Immature natural killer cell (primary cell): ENCODE results near the gene VPS54. TPM values are rescaled to one million over a fixed set of nuclear protein-coding genes. Genes with fewer than 3 reads are reported as not detected.
A peak's percentile ranks its signal among the peaks of the same experiment; 100 is the strongest.
"Not testable (repeated sequence)": the region's sequence is repeated elsewhere in the genome, so short reads cannot be mapped to it uniquely, and the experiment has no call there.

ENCODE experiments used
- DNase-seq, 3 donors: peaks; one replicate each; pipeline ENCODE4 v3.0.0; 2022; ENCODE audit warnings: mixed read lengths in 1 of 3
- H3K27ac Mint-ChIP-seq, 6 donors: one replicate each; pipeline ENCODE4 v1.8.0; 2020; ENCODE audit warnings: mixed read lengths in 6 of 6, mild to moderate bottlenecking in 5 of 6, inconsistent platforms in 4 of 6, moderate library complexity in 3 of 6
- H3K27me3 Mint-ChIP-seq, 3 donors: one replicate each; pipeline ENCODE4 v1.8.0; 2020 to 2021; ENCODE audit warnings: low read depth in 3 of 3, mild to moderate bottlenecking in 3 of 3, mixed read lengths in 3 of 3, moderate library complexity in 3 of 3, inconsistent platforms in 1 of 3
- H3K36me3 Mint-ChIP-seq, 3 donors: one replicate each; pipeline ENCODE4 v1.8.0; 2020; ENCODE audit warnings: mixed read lengths in 3 of 3, inconsistent platforms in 2 of 3, mild to moderate bottlenecking in 2 of 3
- H3K4me1 Mint-ChIP-seq, 2 donors: one replicate each; pipeline ENCODE4 v1.8.0; 2020; ENCODE audit warnings: inconsistent platforms in 2 of 2, mild to moderate bottlenecking in 2 of 2, mixed read lengths in 2 of 2, moderate library complexity in 1 of 2
- H3K4me3 Mint-ChIP-seq, 5 donors: one replicate each; pipeline ENCODE4 v1.8.0; 2020; ENCODE audit warnings: mild to moderate bottlenecking in 5 of 5, mixed read lengths in 5 of 5, inconsistent platforms in 3 of 5, moderate library complexity in 3 of 5
- H3K9me3 Mint-ChIP-seq, 6 donors: one replicate each; pipeline ENCODE4 v1.8.0; 2020; ENCODE audit warnings: mild to moderate bottlenecking in 6 of 6, mixed read lengths in 6 of 6, inconsistent platforms in 4 of 6, moderate library complexity in 3 of 6
- polyA plus RNA-seq, 3 donors: library from polyadenylated mRNA; unstranded; fragments of 300-500 nt; fragmentation: Illumina TruSeq; gene quantifications; one replicate each; pipeline ENCODE4 v1.2.3, GENCODE V29; 2021

Gene VPS54
- polyA plus RNA-seq, 3 donors from 2014 or later = 2.3 to 8.1 (median 5.8) TPM

DNA sequence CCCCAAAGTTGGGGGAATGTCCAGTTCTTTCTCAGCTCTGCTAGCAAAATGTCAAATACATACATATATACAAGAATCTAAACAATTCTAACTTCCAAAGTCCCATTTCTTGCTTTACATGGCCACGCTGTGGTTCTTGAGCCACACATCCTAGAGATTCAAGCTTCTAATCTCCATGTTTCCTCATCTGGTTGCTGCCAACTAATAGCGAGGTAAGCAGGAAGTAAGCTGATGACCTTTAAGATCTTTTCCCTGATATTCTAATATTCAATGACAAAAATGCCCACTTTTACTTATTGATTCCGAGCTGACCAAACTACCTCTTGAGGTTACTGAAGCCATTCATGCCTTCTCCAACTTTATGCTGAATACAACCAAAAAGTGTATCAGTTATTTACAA is 3.3 kb downstream of the VPS54 start:
- H3K4me1 Mint-ChIP-seq = peaks cover 35 to 51% of the 10 kb centered on the region in 2 donors
- H3K9me3 Mint-ChIP-seq = no peaks in the 10 kb centered on the region
- H3K4me3 Mint-ChIP-seq = peak overlapping the region in 1 of 5 donors; percentile 14
- peaks cover 3 to 14% (median 10%) of the 10 kb centered on the region in 3 donors for H3K27me3 Mint-ChIP-seq
- peak overlapping the region in 1 of 6 donors; percentile 33 for H3K27ac Mint-ChIP-seq
- DNase-seq = no peak
- peaks cover 0 to 4% (median 0%) of the 10 kb centered on the region in 3 donors for H3K36me3 Mint-ChIP-seq

DNA sequence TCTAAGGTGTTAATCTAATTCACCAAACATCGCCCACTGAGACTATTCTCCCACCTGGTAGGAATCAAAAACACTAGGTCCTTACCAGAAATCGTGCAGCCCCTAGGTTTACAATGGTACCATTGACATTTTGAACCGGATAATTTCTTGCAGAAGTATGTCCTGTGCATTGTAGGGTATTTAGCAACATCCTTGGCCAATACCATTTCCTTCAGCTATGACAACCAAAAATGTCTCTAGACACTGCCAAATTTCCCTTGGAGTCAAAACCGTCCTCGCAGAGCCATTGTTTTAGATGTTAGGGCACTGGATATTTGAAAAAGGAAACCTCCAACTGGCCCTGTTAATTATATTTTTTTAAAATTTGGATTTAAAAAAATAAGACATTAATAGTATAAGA is 3.8 kb downstream of the VPS54 start:
- H3K27ac Mint-ChIP-seq = no peak overlapping the region
- no peak overlapping the region for H3K4me3 Mint-ChIP-seq
- DNase-seq = no peak
- H3K4me1 Mint-ChIP-seq = peaks cover 32 to 46% of the 10 kb centered on the region in 2 donors
- peaks cover 3 to 14% (median 10%) of the 10 kb centered on the region in 3 donors for H3K27me3 Mint-ChIP-seq
- peaks cover 0 to 4% (median 0%) of the 10 kb centered on the region in 3 donors for H3K36me3 Mint-ChIP-seq
- no peaks in the 10 kb centered on the region for H3K9me3 Mint-ChIP-seq

DNA sequence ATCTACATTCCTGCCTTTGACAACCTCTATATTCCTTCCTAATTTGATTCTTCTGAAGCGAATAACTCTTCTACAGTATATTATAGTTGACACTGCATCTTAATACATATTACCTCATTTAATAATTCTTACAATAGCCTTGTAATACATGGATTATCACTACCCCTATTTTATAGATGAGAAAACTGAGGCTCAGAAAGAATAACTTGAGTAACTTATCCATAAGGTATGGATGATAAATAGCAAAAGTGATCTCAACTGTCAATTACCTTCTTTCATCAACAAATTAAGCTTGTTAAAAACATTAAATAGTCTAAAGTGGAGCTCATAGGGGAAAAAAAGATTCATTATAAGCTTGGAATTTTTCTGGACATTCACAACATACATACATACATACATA is 4.6 kb downstream of the VPS54 start:
- Mint-ChIP-seq H3K27me3 (peaks cover 3 to 11% (median 6%) of the 10 kb centered on the region in 3 donors), H3K27ac (no peak overlapping the region), H3K4me1 (peaks cover 24 to 39% of the 10 kb centered on the region in 2 donors), H3K36me3 (peaks cover 0 to 4% (median 0%) of the 10 kb centered on the region in 3 donors), H3K4me3 (no peak overlapping the region), H3K9me3 (no peaks in the 10 kb centered on the region)
- no peak for DNase-seq

DNA sequence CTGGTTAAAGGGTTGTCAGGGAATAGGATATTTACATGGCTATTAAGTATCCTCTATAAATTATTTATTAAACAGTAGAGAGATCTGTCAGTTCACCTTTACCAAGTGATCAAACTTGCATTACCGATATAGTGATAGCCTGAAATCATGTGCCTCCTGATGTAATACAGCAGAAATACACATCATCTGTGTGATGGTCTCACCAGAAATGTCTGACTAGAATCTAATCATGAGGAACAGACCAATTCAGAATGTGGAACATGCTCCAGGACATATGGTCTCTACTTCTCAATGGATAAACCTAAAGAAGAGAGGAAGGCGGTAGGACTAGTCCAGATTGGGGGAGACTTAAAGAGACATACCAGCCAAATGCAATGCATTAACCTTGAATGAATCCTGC is 6.2 kb downstream of the VPS54 start:
- H3K9me3 Mint-ChIP-seq = no peaks in the 10 kb centered on the region
- DNase-seq = no peak
- no peak overlapping the region for H3K27ac Mint-ChIP-seq
- H3K4me1 Mint-ChIP-seq = peaks cover 25 to 41% of the 10 kb centered on the region in 2 donors
- no peak overlapping the region for H3K4me3 Mint-ChIP-seq
- peaks cover 0 to under 1% (median 0%) of the 10 kb centered on the region in 3 donors for H3K36me3 Mint-ChIP-seq
- H3K27me3 Mint-ChIP-seq = peaks cover 0 to 4% (median 0%) of the 10 kb centered on the region in 3 donors

DNA sequence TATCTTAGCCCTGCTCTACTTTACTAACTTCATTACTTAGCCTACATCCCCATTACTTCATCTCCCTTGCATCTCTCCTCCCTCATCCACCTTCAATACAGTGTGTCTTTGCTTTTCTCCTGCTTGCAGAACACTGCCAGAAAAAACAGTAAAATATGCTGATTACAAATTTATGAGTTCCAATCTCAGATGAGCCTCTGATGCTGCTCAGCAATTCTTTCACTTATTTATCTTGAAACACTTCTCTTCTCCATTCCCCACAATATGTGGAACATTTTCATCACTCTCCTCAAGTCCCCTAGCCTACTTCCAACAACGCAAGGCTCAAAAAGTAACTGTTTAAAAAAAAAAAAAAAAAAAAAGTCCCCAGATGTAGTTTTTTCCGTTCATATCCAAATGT is 7.1 kb downstream of the VPS54 start:
- peaks cover 0 to 1% (median 0%) of the 10 kb centered on the region in 3 donors for H3K27me3 Mint-ChIP-seq
- H3K4me1 Mint-ChIP-seq = peaks cover 24 to 43% of the 10 kb centered on the region in 2 donors
- H3K27ac Mint-ChIP-seq = peak overlapping the region in 1 of 6 donors; percentile 30
- no peak overlapping the region for H3K4me3 Mint-ChIP-seq
- no peaks in the 10 kb centered on the region for H3K36me3 Mint-ChIP-seq
- H3K9me3 Mint-ChIP-seq = no peaks in the 10 kb centered on the region
- no peak for DNase-seq

DNA sequence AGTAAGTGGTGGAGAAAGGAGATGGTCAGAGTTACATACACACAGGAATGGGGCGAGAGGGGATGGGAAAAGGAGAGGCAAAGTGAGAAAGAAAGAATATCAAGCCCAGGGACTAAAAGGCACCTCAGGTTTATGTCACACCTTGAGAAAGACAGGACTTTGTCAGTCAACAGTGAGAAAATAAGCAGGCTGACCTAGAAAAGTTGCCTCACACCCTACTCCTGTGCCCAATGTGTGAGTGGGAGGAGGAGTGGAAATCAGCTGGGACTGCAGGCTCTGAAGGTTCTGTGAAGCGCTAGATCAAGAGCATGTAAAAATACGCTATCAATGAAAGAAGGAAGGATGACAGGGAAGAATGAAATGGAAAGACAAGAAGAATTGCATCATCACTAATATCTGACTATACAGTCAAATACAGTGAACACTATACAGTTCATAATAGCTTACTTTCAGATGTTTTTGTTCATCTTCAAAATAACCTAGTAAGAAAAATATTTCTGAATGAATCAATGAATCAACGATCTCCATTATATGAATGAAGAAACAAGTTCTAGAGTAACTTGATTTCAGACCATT is 10.7 kb downstream of the VPS54 start:
- Mint-ChIP-seq H3K27me3 (no peaks in the 10 kb centered on the region), H3K36me3 (peaks cover 0 to 3% (median 0%) of the 10 kb centered on the region in 3 donors), H3K4me1 (peaks cover 21 to 38% of the 10 kb centered on the region in 2 donors), H3K4me3 (no peak overlapping the region), H3K27ac (peak overlapping the region in 1 of 6 donors; percentile 28), H3K9me3 (no peaks in the 10 kb centered on the region)
- no peak for DNase-seq

DNA sequence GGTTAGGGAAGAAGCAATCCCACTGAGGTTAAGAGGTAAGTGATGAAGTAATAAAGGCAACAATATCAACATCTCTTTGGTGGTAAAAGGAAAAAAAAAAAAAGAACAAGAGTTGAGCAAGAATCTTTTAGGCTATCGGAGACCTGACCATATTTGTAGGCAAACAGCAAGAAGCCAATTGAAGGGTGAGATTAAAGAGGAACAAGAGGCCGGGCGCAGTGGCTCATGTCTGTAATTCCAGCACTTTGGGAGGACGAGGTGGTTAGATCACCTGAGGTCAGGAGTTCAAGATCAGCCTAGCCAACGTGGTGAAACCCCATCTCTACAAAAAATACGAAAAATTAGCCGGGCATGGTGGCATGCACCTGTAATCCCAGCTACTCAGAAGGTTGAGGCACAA is 11.3 kb downstream of the VPS54 start:
- no peak for DNase-seq
- H3K4me3 Mint-ChIP-seq = no peak overlapping the region
- H3K27me3 Mint-ChIP-seq = no peaks in the 10 kb centered on the region
- peak overlapping the region in 1 of 6 donors; percentile 17 for H3K27ac Mint-ChIP-seq
- H3K9me3 Mint-ChIP-seq = no peaks in the 10 kb centered on the region
- H3K36me3 Mint-ChIP-seq = peaks cover 0 to 3% (median 0%) of the 10 kb centered on the region in 3 donors
- peaks cover 21 to 40% of the 10 kb centered on the region in 2 donors for H3K4me1 Mint-ChIP-seq

DNA sequence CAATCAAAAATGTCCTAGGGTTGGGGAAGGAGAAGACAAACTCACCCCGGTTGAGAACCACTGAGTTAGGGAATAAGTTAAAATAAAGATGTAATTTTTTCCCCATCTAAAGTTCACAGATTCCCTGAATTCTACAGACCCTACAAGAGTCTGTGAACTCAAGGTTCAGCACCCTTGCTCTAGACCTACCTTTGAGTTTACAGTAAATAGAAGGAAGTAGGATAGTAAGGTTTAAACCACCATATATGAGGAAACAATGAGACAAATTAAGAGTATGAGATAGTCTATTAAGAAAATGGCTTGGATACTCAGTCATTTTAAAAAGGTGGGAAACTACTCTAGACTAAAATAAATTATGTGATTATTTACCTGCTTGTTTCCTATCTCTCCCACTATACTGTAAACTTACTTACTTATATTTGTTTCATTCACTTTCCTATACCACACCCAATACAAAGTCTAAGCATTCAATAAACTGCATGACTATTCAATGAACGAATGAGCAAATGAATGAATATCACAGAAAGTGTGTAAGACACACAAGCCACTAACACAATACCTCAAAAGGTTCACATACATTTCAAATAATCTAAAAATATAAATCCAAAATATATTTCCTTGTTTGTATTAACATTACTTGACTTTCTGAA is 13.4 kb downstream of the VPS54 start:
- Mint-ChIP-seq H3K4me1 (peaks cover 19 to 42% of the 10 kb centered on the region in 2 donors), H3K27me3 (no peaks in the 10 kb centered on the region), H3K36me3 (peaks cover 0 to 9% (median 0%) of the 10 kb centered on the region in 3 donors), H3K27ac (no peak overlapping the region), H3K9me3 (no peaks in the 10 kb centered on the region), H3K4me3 (no peak overlapping the region)
- DNase-seq = no peak

DNA sequence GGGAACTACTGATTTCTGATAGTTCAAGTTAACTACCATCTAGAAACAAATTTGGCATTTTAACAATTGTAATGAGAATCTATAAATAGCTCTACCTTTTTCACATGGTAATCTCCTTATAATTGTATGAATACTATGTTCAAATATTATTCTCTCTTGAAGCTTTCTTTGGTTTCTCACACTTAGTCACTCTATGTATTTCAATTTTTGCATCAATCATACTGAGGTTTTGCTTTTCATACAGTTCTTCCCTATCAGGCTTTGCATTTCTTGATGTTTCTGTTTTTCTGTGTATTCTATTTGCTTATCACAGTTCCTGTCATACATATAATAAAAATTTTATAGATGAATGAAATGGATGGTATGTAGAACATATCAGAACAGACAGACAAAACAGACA is 16.0 kb downstream of the VPS54 start:
- no peak for DNase-seq
- H3K9me3 Mint-ChIP-seq = peaks cover 0 to 7% (median 3%) of the 10 kb centered on the region in 6 donors
- H3K27me3 Mint-ChIP-seq = no peaks in the 10 kb centered on the region
- no peak overlapping the region for H3K27ac Mint-ChIP-seq
- H3K4me1 Mint-ChIP-seq = peaks cover 14 to 38% of the 10 kb centered on the region in 2 donors
- peaks cover 3 to 26% (median 12%) of the 10 kb centered on the region in 3 donors for H3K36me3 Mint-ChIP-seq
- no peak overlapping the region for H3K4me3 Mint-ChIP-seq

DNA sequence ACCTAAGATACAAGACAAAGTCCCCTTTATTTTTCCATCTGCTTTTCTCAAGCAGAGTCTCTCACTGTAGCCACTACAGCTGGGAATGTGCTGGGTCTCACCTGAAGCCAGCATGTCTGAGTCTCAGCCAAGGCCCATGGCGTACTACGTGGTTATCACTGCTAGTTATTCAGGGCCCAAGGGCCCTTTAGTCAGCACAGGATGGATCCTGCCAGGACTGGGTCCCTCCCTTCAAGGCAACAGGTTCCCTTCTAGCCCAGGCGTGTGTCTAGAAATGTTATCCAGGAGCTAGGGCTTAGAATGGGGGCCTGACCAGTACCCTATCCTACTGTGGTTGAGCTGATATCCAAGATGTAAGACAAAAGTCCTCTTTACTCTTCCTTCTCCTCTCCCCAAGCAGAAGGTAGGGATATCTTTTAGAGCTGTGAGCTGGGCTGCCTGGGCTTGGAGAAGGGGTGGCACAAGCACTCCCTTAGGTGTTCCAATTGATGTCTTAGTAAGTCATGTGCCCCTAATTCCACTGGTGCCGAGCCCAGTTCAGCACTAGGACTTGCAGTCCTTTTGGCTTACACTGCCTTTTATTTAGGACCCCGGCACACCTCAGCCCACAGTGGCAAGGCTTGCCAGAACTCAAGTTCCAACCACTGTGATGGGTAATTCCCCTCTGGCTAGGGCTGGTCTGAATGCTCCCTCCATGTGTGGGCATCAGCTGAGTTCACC is 17.7 kb downstream of the VPS54 start:
- no peak overlapping the region for H3K4me3 Mint-ChIP-seq
- no peak overlapping the region for H3K27ac Mint-ChIP-seq
- peaks cover 0 to 2% (median 0%) of the 10 kb centered on the region in 3 donors for H3K27me3 Mint-ChIP-seq
- H3K36me3 Mint-ChIP-seq = peaks cover 18 to 37% (median 28%) of the 10 kb centered on the region in 3 donors
- H3K4me1 Mint-ChIP-seq = peaks cover 8 to 24% of the 10 kb centered on the region in 2 donors
- DNase-seq = no peak
- H3K9me3 Mint-ChIP-seq = peaks cover 7 to 20% (median 16%) of the 10 kb centered on the region in 6 donors

DNA sequence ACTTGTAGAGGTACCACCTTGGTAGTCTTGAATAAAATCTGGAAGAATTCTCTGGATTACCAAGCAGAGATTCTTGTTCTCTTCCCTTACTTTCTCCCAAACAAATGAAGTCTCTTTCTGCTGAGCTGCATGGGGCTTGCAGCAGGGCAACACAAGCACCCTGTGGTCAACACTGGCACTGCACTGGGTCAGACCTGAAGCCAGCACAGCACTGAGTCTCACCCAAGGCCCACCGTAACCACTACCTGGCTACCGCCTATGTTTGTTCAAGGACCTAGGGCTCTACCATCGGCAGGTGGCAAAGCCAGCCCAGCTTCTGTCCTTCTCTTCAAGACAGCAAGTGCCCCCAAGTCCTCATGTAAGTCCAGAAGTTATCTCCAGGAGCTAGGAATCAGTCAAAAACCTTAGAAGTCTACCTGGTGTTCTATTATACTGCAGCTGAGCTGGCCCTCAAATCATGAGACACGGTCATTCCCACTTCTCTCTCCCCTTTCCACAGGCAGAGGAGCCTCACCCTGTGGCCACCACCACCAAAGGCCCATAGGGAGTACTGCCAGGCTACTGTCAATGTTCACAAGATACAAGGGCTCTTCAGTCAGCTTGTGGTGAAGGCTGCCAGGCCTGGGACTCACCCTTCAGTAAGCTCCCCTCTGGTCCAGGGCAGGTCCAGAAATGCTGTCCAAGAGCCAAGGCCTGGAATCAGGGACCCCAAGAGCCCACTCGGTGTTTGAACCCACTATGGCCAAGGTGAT is 18.4 kb downstream of the VPS54 start:
- H3K4me1 Mint-ChIP-seq = peaks cover 8 to 25% of the 10 kb centered on the region in 2 donors
- peaks cover 0 to 2% (median 0%) of the 10 kb centered on the region in 3 donors for H3K27me3 Mint-ChIP-seq
- H3K9me3 Mint-ChIP-seq = peaks cover 7 to 20% (median 16%) of the 10 kb centered on the region in 6 donors
- no peak overlapping the region for H3K4me3 Mint-ChIP-seq
- peaks cover 18 to 37% (median 33%) of the 10 kb centered on the region in 3 donors for H3K36me3 Mint-ChIP-seq
- DNase-seq = no peak
- peak overlapping the region in 2 of 6 donors; percentile 5 to 30 for H3K27ac Mint-ChIP-seq

DNA sequence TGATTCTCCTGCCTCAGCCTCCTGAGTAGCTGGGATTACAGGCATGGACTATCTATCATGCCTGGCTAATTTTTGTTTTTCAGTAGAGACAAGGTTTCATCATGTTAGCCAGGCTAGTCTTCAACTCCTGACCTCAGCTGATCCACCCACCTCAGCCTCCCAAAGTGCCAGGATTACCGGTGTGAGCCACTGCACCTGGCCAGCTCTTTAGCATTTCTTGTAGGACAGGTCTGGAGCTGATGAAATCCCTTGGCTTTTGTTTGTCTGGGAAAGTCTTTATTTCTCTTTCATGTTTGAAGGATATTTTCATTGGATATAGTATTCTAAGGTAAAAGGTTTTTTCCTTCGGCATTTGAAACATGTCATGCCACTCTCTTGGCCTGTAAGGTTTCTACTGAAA is 20.2 kb downstream of the VPS54 start:
- no peak for DNase-seq
- Mint-ChIP-seq H3K27me3 (peaks cover 0 to 2% (median 0%) of the 10 kb centered on the region in 3 donors), H3K4me3 (no peak overlapping the region), H3K36me3 (peaks cover 18 to 42% (median 37%) of the 10 kb centered on the region in 3 donors), H3K27ac (no peak overlapping the region), H3K9me3 (peaks cover 7 to 20% (median 16%) of the 10 kb centered on the region in 6 donors), H3K4me1 (peaks cover 10 to 35% of the 10 kb centered on the region in 2 donors)

DNA sequence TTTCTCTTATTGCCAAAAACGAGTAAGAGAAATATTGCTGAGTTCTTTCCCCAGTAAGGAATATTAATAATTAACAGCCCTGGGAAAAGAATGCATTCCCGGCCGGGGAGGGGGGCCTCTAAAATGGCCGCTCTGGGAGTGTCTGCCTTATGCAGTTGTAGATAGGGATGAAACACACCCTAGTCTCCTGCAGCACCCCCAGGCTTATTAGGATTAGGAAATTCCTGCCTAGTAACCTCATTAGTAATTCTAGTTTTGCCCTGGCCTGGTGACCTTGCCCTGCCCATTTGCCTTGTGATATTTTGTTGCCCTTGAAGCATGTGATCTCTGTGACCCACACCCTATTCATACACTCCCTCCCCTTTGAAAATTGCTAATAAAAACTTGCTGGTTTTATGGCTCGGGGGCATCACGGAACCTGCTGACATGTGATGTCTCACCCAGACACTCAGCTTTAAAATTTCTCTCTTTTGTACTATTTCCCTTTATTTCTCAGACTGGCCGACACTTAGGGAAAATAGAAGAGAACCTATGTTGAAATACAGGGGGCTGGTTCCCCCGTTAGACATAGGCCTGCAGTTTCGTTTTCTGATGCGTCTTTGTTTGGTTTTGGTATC is 22.5 kb downstream of the VPS54 start:
- Mint-ChIP-seq H3K4me1 (peaks cover 9 to 31% of the 10 kb centered on the region in 2 donors), H3K9me3 (peaks cover 9 to 20% (median 16%) of the 10 kb centered on the region in 6 donors), H3K36me3 (peaks cover 18 to 42% (median 34%) of the 10 kb centered on the region in 3 donors)
- not testable (repeated sequence) for H3K4me3 Mint-ChIP-seq, H3K27ac Mint-ChIP-seq, H3K27me3 Mint-ChIP-seq, DNase-seq
